ENCODE data around the gene ADAMTSL2. TPM values are rescaled to one million over a fixed set of nuclear protein-coding genes. Genes with fewer than 3 reads are reported as not detected.

The ADAMTSL2 gene
- total and polyA plus RNA-seq, 12 donors: 1.00 to 138 (median 56.8) TPM

DNA sequence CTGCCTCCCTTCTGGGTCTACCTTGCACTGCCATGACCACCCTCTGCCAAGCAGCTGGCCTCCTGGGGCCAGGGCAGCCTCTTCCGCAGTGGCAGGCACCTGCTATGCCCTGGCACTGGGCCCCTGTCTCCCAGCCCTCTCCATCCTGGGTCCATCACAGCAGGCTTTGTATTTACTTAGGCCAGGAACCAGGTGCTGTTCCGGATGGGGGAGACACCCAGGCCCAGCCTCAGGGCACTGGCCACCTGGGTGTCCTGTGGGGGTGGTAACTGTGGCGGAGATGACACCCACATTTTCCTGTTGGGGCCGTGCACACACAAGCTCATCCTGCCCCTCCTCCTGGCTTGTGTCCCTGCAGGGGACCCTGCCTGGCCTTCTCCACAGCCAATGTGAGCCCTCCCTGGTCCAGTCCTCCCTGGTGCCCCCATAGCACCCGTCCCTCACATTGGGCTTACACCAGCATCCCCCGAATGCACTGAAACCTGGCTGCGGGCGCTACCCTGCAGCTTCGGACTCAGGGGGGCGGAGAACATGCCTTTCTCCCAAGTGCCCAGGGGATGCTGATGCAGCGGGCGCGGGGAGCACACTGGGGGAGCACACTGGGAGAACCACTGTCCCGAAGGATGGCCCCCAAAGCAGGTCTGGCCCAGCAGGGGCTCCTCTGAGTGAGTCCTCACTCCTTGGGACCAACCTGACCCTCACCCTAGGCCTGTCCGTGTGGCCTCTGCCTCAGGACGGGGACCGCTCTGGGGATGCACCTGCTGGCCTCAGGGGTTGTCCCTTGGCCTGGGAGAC, 56.8 kb downstream of the ADAMTSL2 start:
- Histone ChIP-seq H3K4me3 (no peak overlapping the region), H3K4me1 (replicated peaks in 1 of 2) (no peaks in the 10 kb centered on the region), H3K36me3 (replicated peaks in 1 of 2) (no peaks in the 10 kb centered on the region), H3K27me3 (peaks cover 6% of the 10 kb centered on the region), H3K27ac (no peak overlapping the region), H3K9me3 (replicated peaks in 1 of 3) (no peaks in the 10 kb centered on the region)
- 86 to 92% (median 89%) methylated on average over 10 to 17 of the region's 17 CpGs for WGBS, 4 donors
- intact Hi-C loops (cut with DNase I): loop anchor here in 1 of 2 donors (10.0 kb wide), 1 partner anchor 133 kb away; no protein-coding TSS in a partner anchor
- no peak for DNase-seq
- TF ChIP-seq POLR2A (IDR thresholded peaks at IDR 0.05): no peak
- TF ChIP-seq, protein P1, sequence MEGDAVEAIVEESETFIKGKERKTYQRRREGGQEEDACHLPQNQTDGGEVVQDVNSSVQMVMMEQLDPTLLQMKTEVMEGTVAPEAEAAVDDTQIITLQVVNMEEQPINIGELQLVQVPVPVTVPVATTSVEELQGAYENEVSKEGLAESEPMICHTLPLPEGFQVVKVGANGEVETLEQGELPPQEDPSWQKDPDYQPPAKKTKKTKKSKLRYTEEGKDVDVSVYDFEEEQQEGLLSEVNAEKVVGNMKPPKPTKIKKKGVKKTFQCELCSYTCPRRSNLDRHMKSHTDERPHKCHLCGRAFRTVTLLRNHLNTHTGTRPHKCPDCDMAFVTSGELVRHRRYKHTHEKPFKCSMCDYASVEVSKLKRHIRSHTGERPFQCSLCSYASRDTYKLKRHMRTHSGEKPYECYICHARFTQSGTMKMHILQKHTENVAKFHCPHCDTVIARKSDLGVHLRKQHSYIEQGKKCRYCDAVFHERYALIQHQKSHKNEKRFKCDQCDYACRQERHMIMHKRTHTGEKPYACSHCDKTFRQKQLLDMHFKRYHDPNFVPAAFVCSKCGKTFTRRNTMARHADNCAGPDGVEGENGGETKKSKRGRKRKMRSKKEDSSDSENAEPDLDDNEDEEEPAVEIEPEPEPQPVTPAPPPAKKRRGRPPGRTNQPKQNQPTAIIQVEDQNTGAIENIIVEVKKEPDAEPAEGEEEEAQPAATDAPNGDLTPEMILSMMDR (IDR thresholded peaks at IDR 0.05): no peak

DNA sequence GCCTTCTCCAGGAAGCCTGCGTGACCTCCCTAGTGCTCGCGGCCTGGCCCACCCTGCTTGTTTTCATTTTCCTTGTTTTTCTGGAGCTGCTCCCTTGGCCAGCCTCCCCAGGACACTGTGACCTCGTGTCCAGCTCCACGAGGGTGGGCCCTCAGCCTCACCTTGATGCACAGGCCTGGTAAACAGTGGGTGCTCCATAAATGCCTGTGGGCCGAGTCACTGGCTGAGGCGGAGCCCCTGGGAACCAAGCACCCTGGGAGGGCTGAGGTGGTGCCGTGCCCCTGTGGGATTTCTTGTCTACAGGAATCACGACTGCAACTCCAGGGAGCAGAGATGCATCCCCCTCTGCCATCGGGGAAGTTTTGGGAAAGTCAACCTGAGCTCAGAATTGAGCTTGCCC, 57.5 kb downstream of the ADAMTSL2 start:
- no peak for DNase-seq
- no peak overlapping the region for H3K27ac ChIP-seq
- no peaks in the 10 kb centered on the region for H3K27me3 ChIP-seq
- TF ChIP-seq POLR2A (IDR thresholded peaks at IDR 0.05): no peak
- TF ChIP-seq, protein P1 (IDR thresholded peaks at IDR 0.05): no peak
- no peaks in the 10 kb centered on the region for H3K4me1 ChIP-seq (replicated peaks in 1 of 2)
- H3K9me3 ChIP-seq (replicated peaks in 1 of 3): peaks cover 0 to 2% (median 0%) of the 10 kb centered on the region in 3 donors
- no peak overlapping the region for H3K4me3 ChIP-seq
- intact Hi-C loops (cut with DNase I): loop anchor here in 1 of 2 donors (10.0 kb wide), 1 partner anchor 133 kb away; no protein-coding TSS in a partner anchor
- WGBS, 4 donors: 61 to 79% (median 61%) methylated on average over 5 to 10 of the region's 10 CpGs
- no peaks in the 10 kb centered on the region for H3K36me3 ChIP-seq (replicated peaks in 1 of 2)

GRCh38 chr9:133592731-133593409, 58.4 kb downstream of the ADAMTSL2 start:
- H3K36me3 ChIP-seq (replicated peaks in 1 of 2): no peaks in the 10 kb centered on the region
- H3K27me3 ChIP-seq: no peaks in the 10 kb centered on the region
- intact Hi-C loops (cut with DNase I): loop anchor here in 1 of 2 donors (10.0 kb wide), 1 partner anchor 132 kb away; no protein-coding TSS in a partner anchor
- H3K4me3 ChIP-seq: no peak overlapping the region
- peaks cover 0 to 11% (median 0%) of the 10 kb centered on the region in 3 donors for H3K9me3 ChIP-seq (replicated peaks in 1 of 3)
- TF ChIP-seq POLR2A (IDR thresholded peaks at IDR 0.05): no peak
- TF ChIP-seq, protein P1 (IDR thresholded peaks at IDR 0.05): peak in 1 of 6 experiments; percentile 13
- no peak for DNase-seq
- H3K27ac ChIP-seq: no peak overlapping the region
- WGBS, 4 donors: 70 to 87% (median 78%) methylated on average over 10 to 17 of the region's 17 CpGs
- no peaks in the 10 kb centered on the region for H3K4me1 ChIP-seq (replicated peaks in 1 of 2)

- TF ChIP-seq POLR2A (IDR thresholded peaks at IDR 0.05): no peak
- TF ChIP-seq, protein P1 (IDR thresholded peaks at IDR 0.05): no peak
- intact Hi-C loops (cut with DNase I): loop anchor here in 1 of 2 donors (10.0 kb wide), 1 partner anchor 131 kb away; no protein-coding TSS in a partner anchor
- WGBS, 4 donors: 72 to 86% (median 78%) methylated on average over 6 to 15 of the region's 15 CpGs
Measured at GRCh38 chr9:133593587-133594253, 59.2 kb downstream of the ADAMTSL2 start.

More at GRCh38 chr9:133593587-133594253, 59.2 kb downstream of the ADAMTSL2 start:
- H3K4me1 ChIP-seq (replicated peaks in 1 of 2): no peaks in the 10 kb centered on the region
- no peaks in the 10 kb centered on the region for H3K36me3 ChIP-seq (replicated peaks in 1 of 2)
- no peak for DNase-seq
- no peak overlapping the region for H3K27ac ChIP-seq
- peaks cover 0 to 14% (median 0%) of the 10 kb centered on the region in 3 donors for H3K9me3 ChIP-seq (replicated peaks in 1 of 3)
- no peaks in the 10 kb centered on the region for H3K27me3 ChIP-seq
- no peak overlapping the region for H3K4me3 ChIP-seq
